NCI-H2081 (cell line): ENCODE data around the gene IFI44.
A peak's percentile ranks its signal among the peaks of the same experiment; 100 is the strongest.

Source experiments
- DNase-seq, 2 experiments: peaks; one replicate each; lab custom pipeline; 2025; lab: John Stamatoyannopoulos, UW

The IFI44 gene

DNA sequence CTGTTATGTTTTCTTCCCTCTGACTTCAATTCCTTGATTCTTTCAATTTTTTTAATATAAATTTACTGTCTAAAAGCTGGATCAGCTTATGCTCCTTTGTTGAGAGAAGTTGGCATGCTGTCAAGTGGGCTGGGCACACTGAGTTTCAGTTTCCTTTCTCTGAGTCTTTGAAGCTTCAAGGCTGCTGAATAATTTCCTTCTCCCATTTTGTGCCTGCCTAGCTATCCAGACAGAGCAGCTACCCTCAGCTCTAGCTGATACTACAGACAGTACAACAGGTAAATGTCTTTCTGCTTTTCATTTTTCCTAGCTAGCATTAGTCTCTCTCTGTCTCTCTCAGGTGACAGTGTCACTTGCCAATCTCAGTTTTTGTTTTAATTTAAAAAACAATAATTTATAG, at the start of gene IFI44:
TSS of gene IFI44 (plus strand) at position 204 of the 400 bp plus-strand sequence. CDS start 365 bp downstream, outside the sequence.
- DNase-seq, result no peak

DNA sequence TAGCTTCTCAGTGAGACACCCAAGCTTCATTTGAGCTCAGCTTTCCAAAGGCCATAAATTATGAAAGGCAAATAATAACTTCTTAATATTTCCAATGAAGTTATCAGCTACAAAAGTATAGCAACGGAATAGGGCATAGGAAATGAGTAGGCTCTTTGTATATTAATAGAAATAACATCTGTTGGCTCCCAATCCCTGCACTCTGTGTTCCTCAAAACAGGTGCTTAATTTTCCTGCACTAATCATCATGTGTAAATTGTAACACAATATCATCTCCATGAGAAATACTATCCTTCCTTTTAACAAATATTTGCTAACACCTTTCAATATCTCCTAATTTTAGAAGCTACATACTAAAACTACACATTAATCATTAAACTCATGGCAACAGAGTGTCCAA, 48.6 kb upstream of the IFI44 start:
- no peak for DNase-seq

DNA sequence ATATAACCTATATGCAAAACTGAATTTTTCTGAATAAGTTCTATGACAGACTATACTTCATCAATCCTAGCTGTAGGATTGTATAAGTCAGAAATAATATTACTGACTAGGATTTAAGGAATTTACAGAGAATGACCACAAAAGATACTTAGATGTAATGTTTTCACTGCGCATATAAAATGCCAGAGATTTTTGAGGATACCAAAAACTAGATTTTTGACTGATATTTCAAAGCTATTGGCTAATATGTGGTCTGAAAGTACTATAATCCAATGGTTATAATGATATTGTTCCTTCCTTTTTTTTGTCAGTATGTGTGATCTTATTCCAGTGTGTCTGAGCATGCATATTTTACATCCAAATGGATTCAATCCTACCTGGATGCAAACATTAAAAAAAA, 46.4 kb upstream of the IFI44 start:
- no peak for DNase-seq

DNA sequence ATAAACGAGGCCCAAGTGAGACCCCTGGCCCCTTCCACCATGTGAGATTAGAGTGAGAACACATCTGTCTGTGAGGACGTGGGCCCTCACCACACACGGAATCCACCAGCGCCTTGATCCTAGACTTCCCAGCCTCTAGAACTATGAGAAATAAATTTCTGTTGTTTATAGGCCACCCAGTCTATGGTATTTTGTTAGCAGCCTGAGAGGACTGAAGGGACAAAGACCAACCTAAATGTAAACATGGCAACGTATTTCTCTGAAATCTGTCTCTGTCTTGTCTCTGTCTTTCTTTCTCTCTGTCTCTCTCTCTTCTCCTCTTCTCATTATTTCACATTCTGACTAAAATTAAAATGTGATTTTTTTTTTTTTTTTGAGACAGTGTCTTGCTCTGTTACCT, 45.0 kb upstream of the IFI44 start:
- DNase-seq, result no peak

DNA sequence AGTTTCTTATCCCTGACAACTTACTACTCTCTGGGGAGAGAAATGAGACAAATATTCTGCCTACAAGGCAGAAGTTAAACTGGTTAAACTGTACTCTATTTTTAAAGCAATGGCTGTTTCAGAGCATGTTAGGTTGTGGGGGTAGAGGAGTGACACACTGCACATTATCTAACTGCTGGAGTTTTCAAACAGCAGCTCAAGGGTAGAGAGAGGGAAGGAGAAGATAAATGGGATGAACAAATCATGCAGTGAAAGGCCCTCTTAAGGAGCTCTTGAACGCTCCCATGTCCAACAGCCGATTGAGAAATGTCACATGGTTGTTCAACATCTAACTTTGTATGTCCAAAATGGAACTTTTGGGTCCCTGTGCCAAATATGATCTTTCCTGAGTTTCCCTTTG, 43.4 kb upstream of the IFI44 start:
- DNase-seq, result no peak

- no peak for DNase-seq
Observed at GRCh38 chr1:78607334-78607927, 42.2 kb upstream of the IFI44 start.

GRCh38 chr1:78607944-78608343, 41.7 kb upstream of the IFI44 start:
- DNase-seq, result no peak

- DNase-seq, result peak; percentile 70 to 74
Observed at GRCh38 chr1:78617615-78618026, 32.0 kb upstream of the IFI44 start.

- no peak for DNase-seq
Observed at GRCh38 chr1:78619032-78619431, 30.6 kb upstream of the IFI44 start.

DNA sequence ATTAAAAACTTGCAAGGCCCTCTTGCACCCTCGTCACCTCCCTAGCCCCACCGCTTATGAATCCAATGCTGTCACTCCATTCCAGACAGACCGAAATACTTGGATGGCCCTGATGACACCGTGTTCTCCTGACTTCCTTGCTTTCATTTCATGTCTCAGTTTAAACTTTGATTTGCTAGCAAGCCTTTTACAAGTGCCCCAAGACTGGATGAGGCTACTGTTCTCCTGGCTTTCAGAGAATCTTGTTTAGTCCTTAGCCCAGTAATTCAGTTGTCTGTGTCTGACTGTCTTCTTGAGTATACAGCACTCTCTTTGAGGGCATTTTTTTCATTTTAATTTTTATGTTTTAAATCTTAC, 30.2 kb upstream of the IFI44 start:
- no peak for DNase-seq

GRCh38 chr1:78619803-78620579, 29.6 kb upstream of the IFI44 start, which contains the start of gene IFI44L:
TSS of gene IFI44L (plus strand) at chr1:78620448. CDS start at chr1:78627916, 7,468 bp downstream.
- DNase-seq, result no peak

DNA sequence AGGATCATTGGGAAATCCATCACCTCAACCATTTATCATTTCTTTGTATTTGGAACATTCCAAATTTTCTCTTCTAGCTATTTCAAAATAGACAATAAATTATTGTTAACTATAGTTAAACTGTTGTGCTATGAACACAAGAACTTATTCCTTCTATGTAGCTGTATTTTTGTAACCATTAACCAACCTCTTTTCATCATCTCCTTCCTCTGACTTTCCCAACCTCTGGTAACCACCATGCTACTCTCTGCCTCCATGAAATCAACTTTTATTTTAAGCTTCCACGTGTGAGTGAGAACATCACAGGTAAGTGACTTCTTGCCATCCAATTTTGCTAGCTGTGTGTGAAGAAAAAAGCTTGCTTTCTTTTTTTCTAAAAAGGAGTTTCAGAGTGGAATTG, 29.0 kb upstream of the IFI44 start:
- no peak for DNase-seq

GRCh38 chr1:78622548-78622947, 27.1 kb upstream of the IFI44 start:
- DNase-seq, result no peak

GRCh38 chr1:78624035-78624434, 25.6 kb upstream of the IFI44 start:
- no peak for DNase-seq

- no peak for DNase-seq
Observed at GRCh38 chr1:78627321-78627720, 22.3 kb upstream of the IFI44 start.

- DNase-seq, result no peak
Observed at GRCh38 chr1:78630600-78630999, 19.0 kb upstream of the IFI44 start.

GRCh38 chr1:78633209-78633608, 16.4 kb upstream of the IFI44 start:
- no peak for DNase-seq

DNA sequence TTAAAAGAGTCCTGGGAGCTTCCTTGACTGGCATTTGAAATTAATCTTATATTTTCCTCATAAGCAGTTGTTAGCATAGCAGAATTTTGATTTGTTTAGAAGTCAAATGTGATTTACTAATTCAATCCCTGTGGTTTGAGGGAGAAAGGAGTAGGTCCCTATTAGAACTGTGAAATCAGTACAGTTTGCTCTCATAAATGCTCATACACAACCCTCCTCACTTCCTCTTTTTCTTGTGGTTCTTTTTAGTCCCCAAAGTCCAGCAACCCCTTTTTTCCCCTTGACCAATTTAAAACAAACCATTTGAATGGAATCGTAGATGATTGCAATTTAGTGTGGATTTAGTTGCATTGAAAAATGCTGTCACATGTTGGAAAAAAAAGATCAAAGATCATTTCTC, 9.2 kb upstream of the IFI44 start:
- DNase-seq, result no peak

- DNase-seq, result no peak
Observed at GRCh38 chr1:78641558-78641957, 8.1 kb upstream of the IFI44 start.

- no peak for DNase-seq
Observed at GRCh38 chr1:78645723-78646122, 3.9 kb upstream of the IFI44 start.

- no peak for DNase-seq
Observed at GRCh38 chr1:78647238-78647637, 2.4 kb upstream of the IFI44 start.

- no peak for DNase-seq
Observed at GRCh38 chr1:78650114-78650660, 556 bp downstream of the IFI44 start.

GRCh38 chr1:78651241-78651640, 1.6 kb downstream of the IFI44 start:
- no peak for DNase-seq
